Cerebellar nuclear complex (tissue), 1 donor: ENCODE measurements around the gene UNC13B.
"Not testable (repeated sequence)": the region's sequence is repeated elsewhere in the genome, so short reads cannot be mapped to it uniquely, and the experiment has no call there.

Source experiments
- DNase-seq, 2 experiments: peaks; one replicate each; lab custom pipeline; 2025; lab: John Stamatoyannopoulos, UW

UNC13B gene

DNA sequence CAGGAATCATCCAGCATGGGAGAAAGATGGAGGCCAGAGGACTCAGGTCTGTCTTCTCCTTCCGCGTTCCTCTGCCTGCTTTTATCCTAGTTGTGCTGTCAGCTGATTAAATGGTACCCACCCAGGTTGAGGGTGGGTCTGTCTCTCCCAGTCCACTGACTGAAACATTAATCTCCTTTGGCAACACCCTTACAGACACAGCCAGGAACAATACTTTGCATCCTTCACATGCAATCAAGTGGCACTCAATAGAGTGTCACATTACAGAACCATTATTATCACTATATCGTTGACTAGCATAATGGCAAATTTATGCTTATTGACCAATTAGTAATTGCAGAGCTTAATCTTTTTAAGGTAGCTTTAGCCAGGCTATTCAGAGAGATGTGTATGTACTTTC lies 64.8 kb downstream of the UNC13B start:
- DNase-seq = no peak

DNA sequence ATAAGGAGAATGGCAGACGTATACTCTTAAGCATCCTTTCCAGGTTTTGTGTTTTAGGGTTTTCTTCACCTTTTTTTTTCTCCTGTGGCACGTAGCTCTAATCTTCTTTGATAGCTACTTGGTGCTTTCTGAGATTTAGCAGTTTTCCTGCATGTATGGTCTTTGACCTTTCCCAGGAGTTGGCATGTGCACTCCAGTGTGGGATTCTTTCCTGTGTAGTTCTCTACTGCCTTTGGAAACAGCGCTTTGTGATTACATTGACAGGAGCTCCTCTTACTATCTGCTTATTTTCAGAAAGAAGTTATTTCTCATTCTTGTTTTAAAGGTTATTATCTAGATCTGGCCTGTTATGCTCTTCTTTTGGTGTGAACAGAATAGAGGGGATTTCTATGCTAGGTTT lies 65.5 kb downstream of the UNC13B start:
- no peak for DNase-seq

DNA sequence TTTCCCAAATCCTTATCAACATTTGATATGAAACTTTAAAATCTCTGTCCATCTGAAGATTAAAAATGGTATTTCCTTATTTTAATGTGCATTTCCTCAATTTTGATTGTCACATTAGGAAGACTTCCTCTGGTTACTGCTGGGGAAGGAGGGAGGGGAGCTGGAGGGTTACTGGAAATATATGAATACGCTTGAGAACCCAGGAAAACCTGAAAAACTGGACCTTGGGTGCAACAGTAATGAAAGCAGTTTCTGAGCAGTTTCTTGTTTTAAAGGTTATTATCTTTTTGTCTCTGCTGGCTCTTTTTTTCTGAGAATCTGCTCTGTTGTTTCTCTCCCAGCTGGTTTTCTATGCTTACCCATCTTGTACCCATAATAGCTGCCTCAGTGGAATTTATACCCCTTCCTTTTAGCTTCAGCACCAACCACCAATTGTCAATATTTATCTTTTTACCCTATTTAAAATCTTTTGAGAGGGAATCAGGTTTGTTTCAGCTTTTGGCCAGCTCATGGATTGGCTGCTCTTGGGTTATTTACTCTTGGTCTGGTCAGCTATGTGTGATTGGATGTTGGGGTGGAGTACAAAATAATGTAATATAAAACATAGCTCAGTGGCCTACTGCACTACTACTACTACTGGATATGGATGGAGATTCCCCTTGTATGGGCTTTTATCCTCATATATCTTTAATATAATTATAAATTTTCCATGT lies 67.4 kb downstream of the UNC13B start:
- no peak for DNase-seq

GRCh38 chr9:35229779-35230143 lies 68.0 kb downstream of the UNC13B start:
- DNase-seq = no peak

DNA sequence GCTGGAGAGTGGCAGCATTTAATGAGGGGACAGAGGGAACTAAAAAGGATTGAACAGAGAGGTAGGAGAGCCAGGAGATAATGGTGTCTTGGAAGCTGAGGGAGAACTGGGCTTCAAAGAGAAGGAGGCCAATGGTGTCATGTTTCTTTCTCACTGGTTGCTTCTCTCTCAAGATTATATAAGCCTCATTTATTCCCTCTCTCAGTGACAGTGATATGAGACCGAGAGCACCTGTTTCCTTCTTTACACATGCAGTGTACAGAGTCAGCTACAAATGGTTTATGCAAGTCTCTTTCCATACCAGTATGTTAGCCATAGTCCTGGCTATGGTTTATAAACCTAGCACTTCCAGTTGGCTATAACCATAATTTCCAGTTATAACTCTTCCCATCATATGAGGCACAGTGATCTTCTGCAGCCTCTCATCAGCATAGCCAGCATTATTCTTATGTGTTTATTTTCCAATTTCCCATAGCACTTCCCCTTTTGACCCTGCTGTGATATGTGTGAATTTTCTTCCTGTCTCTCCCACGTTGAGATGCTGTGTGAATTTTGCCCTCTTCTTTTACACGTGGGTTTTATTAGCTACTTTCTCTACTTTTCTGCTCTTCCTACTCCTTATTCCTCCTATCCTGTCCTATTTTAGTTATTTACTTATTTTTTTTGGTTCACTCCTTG lies 71.2 kb downstream of the UNC13B start:
- no peak for DNase-seq

DNA sequence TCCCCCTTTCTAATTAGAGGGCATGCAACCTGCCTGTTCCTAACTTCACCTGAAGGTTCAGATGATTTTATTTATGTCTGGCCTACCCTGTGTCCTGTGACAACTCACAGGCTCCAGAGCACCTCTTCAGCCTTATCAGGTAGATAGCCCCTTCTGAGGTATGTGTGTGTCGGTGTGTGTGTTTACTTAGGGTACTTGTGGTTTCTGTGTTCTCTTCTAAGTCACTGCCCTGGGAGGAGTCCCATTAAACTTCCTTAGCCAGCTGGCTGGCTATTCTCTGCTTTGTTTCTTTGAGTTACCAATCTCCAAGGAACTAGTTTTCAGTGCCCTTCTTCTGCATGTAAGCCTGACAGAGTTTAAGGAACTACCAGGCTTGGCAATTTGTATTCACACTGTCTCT lies 74.9 kb downstream of the UNC13B start:
- DNase-seq = no peak

- no peak for DNase-seq
Measured at GRCh38 chr9:35237311-35237710, 75.5 kb downstream of the UNC13B start.

- not testable (repeated sequence) for DNase-seq
Measured at GRCh38 chr9:35245945-35246344, 84.1 kb downstream of the UNC13B start.

DNA sequence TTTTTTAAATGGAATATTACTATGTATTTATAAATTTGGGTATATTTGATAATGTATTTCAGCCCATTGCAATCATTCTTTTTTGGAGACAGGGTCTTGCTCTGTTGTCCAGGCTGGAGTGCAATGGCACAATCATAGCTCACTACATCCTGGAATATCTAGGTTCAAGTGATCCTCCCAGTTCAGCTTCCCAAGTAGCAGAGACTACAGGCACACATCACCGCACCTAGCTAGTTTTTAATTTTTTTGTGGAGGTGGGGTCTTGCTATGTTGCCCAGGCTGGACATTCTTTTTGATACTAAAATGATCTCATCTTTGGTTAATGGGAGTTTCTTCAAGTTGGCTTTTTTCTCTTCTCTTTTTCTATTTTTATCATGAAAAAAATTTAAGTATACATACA lies 91.3 kb downstream of the UNC13B start:
- DNase-seq = no peak

- no peak for DNase-seq
Measured at GRCh38 chr9:35254237-35254636, 92.4 kb downstream of the UNC13B start.

- DNase-seq = no peak
Measured at GRCh38 chr9:35254984-35255857, 93.4 kb downstream of the UNC13B start.

DNA sequence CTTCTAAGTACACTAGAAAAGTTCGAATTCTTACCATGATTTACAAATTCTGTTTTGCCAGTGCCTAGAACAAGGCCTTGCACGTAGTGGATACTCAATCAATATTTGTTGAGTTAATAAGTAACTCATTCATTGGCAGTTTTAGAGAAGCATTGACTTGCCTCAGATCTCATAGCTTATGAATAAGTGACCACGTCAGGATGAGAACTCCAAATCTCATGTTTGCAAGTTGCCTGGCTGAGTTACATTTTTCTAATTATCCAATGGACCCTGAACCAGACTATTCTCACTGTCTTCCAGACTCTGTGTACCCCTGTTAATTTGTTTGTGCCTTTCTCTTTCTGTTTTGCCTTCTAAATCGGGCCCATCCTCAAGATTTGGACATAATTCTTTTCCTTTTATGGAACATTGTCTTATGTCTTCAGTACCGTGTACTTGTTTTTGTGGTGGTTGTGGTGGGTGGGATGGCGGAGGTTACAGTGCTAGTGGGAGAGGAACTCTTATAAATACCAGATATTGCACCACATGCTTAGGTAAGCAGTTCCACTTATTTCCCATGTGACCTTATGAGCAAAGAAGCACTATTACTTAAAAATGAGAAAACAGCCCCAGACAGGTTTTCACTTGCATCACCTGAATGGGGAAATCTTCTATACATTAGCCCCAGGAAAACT lies 96.3 kb downstream of the UNC13B start:
- no peak for DNase-seq

GRCh38 chr9:35258660-35259474 lies 97.1 kb downstream of the UNC13B start:
- peak; percentile 12 to 35 for DNase-seq

DNA sequence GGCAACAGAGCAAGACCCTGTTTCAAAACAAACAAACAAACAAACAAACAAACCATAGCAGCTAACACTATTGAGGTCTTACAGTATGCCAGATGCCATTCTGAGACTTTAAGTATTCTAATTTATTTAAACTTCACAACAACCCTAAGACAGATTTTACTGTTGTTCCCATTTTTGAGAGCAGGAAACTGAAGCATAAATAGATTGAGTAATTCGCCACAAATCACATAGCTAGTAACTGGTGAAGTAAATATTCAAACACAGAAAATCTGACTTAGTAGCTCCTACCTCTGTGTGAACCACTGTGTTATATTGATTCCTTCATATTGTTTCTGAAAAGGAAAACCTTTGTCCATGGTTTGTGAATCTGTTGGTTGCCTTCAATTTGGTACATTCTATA lies 98.4 kb downstream of the UNC13B start:
- DNase-seq = no peak

DNA sequence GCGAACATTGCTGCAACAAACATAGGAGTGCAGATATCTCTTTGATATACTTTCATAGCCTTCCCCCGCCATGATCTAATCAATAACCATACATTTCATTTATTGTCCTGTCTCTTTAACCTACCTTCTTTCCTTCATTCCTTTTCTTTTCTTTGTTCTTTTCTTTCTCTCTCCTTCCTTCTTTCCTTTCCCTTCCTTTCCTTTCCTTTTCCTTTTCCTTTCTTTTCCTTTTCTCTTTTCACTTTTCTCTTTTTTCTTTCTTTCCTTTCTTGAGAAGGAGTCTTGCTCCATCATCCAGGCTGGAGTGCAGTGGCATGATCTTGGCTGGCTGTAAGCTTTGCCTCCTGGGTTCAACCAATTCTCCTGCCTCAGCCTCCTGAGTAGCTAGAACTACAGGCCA lies 100.3 kb downstream of the UNC13B start:
- no peak for DNase-seq

GRCh38 chr9:35267710-35268109 lies 105.9 kb downstream of the UNC13B start:
- no peak for DNase-seq

GRCh38 chr9:35269919-35270318 lies 108.1 kb downstream of the UNC13B start:
- no peak for DNase-seq

DNA sequence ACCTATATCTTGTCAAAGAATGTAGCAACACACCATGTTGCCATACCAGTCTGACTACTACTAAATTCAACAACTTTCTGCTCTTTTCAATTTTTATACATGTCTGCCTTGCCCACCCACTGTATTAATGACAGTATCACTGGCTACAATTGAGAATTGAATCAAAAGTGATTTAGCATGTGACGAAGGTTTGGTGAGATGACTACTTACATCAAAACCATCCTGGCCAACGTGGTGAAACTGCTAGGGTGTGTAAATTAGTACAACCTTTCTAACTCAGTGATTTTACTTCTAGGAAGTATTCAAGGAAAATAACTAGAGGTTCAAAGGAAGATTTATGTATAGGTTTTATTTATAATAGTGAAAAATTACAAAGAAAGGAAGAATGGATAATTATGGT lies 109.8 kb downstream of the UNC13B start:
- DNase-seq = no peak

DNA sequence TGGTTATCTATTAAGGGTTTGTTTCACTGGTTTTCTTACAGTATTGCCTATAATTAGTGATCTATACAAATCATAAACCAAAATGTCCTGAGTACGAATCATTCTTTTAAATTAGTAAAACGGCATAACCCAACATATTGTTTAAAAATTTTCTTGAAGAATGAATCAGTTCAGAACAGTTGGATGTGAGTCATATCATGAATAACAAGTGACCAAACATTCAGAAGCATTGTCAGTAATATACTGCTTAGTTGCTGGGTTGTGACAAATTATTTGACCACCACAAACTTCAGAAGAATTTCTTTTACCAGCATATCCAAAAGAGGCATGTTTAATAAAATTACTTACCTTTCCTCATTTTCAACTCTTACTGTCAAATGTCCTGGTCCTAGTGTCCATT lies 111.2 kb downstream of the UNC13B start:
- DNase-seq = no peak

DNA sequence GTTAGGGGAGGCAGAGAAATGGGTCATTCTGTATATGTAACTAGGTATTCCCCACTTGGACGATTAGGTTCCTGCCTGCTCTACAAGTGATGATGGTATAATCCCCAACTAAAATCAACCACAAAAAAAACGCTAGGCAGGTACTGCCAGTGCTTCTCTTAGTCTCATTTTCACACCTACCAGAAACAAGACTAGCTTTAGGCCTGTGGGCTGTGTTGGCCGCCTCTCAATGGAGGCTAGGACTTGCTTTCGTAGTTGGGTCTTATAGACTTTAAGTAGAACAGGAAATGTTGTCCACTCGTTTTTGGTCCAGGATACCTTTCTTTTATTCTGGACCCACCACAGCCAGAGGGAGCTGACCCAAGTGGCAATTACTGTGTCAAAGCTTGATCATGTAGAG lies 111.8 kb downstream of the UNC13B start:
- DNase-seq = no peak

DNA sequence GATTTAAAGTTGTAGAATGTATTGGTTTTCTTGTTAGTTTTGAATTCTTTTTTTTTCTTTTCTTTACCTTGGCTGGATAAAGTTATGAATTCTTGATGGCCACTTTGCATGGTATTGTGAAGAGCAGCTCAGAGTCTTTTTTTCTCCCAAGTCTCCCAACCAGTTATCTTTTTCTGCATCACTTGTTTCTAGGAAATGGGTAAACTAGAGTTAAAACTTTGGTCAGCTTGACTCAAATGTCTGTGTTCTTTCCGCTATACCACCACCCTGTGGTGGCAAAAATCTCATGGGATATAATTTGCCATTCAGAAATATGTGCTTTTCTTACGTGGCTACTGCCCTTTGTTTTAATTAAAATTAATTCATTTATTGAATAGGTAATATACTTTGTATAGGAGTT lies 113.2 kb downstream of the UNC13B start:
- DNase-seq = no peak

- DNase-seq = no peak
Measured at GRCh38 chr9:35277171-35277520, 115.3 kb downstream of the UNC13B start.
